Panc1 (cell line): Measurements from ENCODE around the gene ADIPOR1. TPM values are rescaled to one million over a fixed set of nuclear protein-coding genes. Genes with fewer than 3 reads are reported as not detected.
A peak's percentile ranks its signal among the peaks of the same experiment; 100 is the strongest.
"Not testable (repeated sequence)": the region's sequence is repeated elsewhere in the genome, so short reads cannot be mapped to it uniquely, and the experiment has no call there.

Experiments
- ATAC-seq: fragments of 200-7000 bp; cut with Tn5 transposase; 2 replicates; pipeline ENCODE4 v1.9.1; 2020; ENCODE audit warnings: mild to moderate bottlenecking, moderate library complexity
- BruUV-seq: library from RNA; stranded (reverse); fragments of 400-500 nt; replicated peaks from 2 replicates; lab custom pipeline; 2021; lab: Mats Ljungman, UMichigan
- CTCF ChIA-PET: fragments of 300-600 bp; sonication (Branson Sonifier 250); formaldehyde crosslinking; loops from one replicate; lab custom pipeline; 2022; ENCODE audit warnings: antibody characterized with exemption; lab: Charles Lee
- POLR2A ChIA-PET: fragments of 300-600 bp; sonication (Branson Sonifier 250); formaldehyde crosslinking; loops from one replicate; lab custom pipeline; 2022; ENCODE audit warnings: antibody characterized with exemption; lab: Charles Lee
- DNase-seq: peaks from one replicate; pipeline ENCODE4 v3.0.0-alpha.2; 2010; ENCODE audit warnings: low read depth, low spot score
- H3K27ac ChIP-seq: 2 replicates; pipeline ENCODE4 v1.5.1; 2011; ENCODE audit warnings: mild to moderate bottlenecking, low read length, inconsistent platforms
- H3K27me3 ChIP-seq: fragments of 200-500 bp; sonication (Bioruptor generic); 2 replicates; pipeline ENCODE4 v1.6.0; 2014; ENCODE audit warnings: low read length, inconsistent platforms; ENCODE audit not compliant: control insufficient read depth, insufficient read depth
- H3K36me3 ChIP-seq: fragments of 200-500 bp; sonication (Bioruptor generic); 2 replicates; pipeline ENCODE4 v1.5.1; 2014; ENCODE audit warnings: inconsistent platforms, mild to moderate bottlenecking, low read length, moderate library complexity; ENCODE audit not compliant: control insufficient read depth, insufficient read depth
- H3K4me1 ChIP-seq: 2 replicates; pipeline ENCODE4 v1.5.1; 2011; ENCODE audit warnings: inconsistent platforms, mild to moderate bottlenecking, low read length, moderate library complexity; ENCODE audit not compliant: control insufficient read depth, insufficient read depth
- H3K4me3 ChIP-seq, 2 experiments: 2 replicates each; pipeline ENCODE4 v1.5.1; 2011 to 2012; ENCODE audit warnings: low read depth in 2 of 2, low read length in 2 of 2, mild to moderate bottlenecking in 2 of 2, inconsistent platforms in 1 of 2, moderate library complexity in 1 of 2
- H3K9me3 ChIP-seq: fragments of 200-500 bp; sonication (Bioruptor generic); 2 replicates; pipeline ENCODE4 v1.5.1; 2014; ENCODE audit warnings: low read depth, mild to moderate bottlenecking, inconsistent platforms, low read length, moderate library complexity; ENCODE audit not compliant: control insufficient read depth, insufficient read depth
- POLR2AphosphoS5 ChIP-seq: IDR thresholded peaks from 2 replicates; pipeline ENCODE4 v1.6.1; 2012; ENCODE audit warnings: mild to moderate bottlenecking, low read depth, low read length, moderate library complexity
- SIN3A ChIP-seq: IDR thresholded peaks from 2 replicates; pipeline ENCODE4 v1.6.1; 2012; ENCODE audit warnings: low read depth, mild to moderate bottlenecking, low read length, moderate library complexity, borderline replicate concordance; ENCODE audit not compliant: insufficient read depth
- TCF7L2 ChIP-seq: IDR thresholded peaks from 2 replicates; pipeline ENCODE4 v1.6.1; 2011; ENCODE audit warnings: mild to moderate bottlenecking, low read depth, low read length, inconsistent platforms
- in situ Hi-C: cut with HindIII; loops from 2 replicates; pipeline ENCODE4 v1.10.0; 2016; ENCODE audit warnings: low sequenced_read_pairs, low pct_unique_long_range_greater_than_20kb
- intact Hi-C: fragments of 100-400 bp; cut with micrococcal nuclease; formaldehyde crosslinking; loops from one replicate; pipeline ENCODE4 v1.10.0; 2022; ENCODE audit not compliant: unreplicated experiment
- total RNA-seq: library from RNA; stranded (reverse); gene quantifications from one replicate; pipeline ENCODE4 v1.2.1, GENCODE V29; 2021; ENCODE audit not compliant: unreplicated experiment
- TF ChIP-seq, protein P1 (sequence below), 2 experiments: IDR thresholded peaks; 2 replicates each; pipeline ENCODE4 v1.6.1; 2011 to 2012; ENCODE audit warnings: low read depth in 2 of 2, control low read depth in 1 of 2, low read length in 1 of 2, mild to moderate bottlenecking in 1 of 2, moderate library complexity in 1 of 2; ENCODE audit not compliant: insufficient read depth in 1 of 2
- TF ChIP-seq, protein P2 (sequence below): fragments of 450-650 bp; IDR thresholded peaks from 2 replicates; pipeline ENCODE4 v1.5.1; 2017; ENCODE audit warnings: mild to moderate bottlenecking

Gene ADIPOR1
- total RNA-seq, 1 experiment from 2014 or later = 78.2 TPM

DNA sequence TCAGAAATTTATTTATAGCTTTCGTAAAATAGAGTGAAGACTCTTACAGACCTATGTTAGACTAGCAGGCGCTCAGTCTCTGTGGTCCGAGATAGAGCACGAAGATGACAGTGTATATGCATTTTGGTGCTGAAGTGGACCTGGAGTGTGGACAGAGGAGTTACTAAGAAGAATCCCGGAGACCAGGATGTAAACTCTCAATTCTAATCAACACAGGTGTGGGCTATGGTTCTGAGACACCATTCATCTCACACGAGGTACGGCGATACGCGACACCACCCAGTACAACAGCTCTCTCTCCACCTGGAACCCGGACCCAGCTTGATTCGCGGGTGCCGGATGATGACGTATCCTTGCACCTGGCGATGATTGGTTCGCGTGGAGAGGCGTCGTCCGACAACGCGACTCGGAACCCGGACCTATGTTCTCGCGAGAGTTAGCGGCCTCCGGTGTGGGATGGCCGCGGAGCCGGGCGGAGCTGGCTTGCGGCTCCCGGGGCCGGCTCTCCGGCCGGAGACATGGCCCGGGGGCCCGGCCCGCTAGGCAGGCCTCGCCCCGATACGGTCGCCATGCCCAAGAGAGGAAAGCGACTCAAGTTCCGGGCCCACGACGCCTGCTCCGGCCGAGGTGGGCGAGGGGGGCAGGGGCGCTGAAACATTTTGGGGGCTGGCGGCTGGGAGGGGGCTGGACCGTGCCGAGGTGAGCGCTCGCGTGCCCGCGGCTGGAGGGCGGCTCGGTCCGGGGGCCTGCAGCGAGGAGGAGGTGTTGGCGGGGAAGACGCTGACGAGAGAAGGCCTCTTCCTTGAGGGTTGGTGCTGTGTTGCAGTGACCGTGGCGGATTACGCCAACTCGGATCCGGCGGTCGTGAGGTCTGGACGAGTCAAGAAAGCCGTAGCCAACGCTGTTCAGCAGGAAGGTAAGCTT is 49.1 kb upstream of the ADIPOR1 start, which contains the start of gene TMEM183A:
TSS of gene TMEM183A (plus strand) at position 427 of the 924 bp plus-strand sequence. CDS start at position 519, 92 bp downstream.
- intact Hi-C loops = no loop called here
- ChIA-PET CTCF (interaction anchor here (0.6 to 1.0 kb wide), 3 partner anchors 288 to 655 kb away, joined by 3 to 6 read pairs (median 3); no protein-coding TSS in a partner anchor), POLR2A (interaction anchor here (0.5 to 1.4 kb wide), 6 partner anchors 10 to 252 kb away, joined by 3 to 4 read pairs (median 3); no protein-coding TSS in a partner anchor)
- Histone ChIP-seq H3K27ac (peak within 1 kb of the TSS; percentile 91), H3K4me1 (peaks cover 10% of the 10 kb centered on the region), H3K4me3 (peak within 1 kb of the TSS; percentile 64 to 70), H3K9me3 (no peaks in the 10 kb centered on the region), H3K27me3 (no peaks in the 10 kb centered on the region), H3K36me3 (peaks cover 10% of the 10 kb centered on the region)
- in situ Hi-C loops = no loop called here
- TF ChIP-seq SIN3A (peak; percentile 69; the same call in 1 of the 2 replicates), TCF7L2 (no peak), POLR2AphosphoS5 (peak; percentile 95)
- TF ChIP-seq, protein P1, sequence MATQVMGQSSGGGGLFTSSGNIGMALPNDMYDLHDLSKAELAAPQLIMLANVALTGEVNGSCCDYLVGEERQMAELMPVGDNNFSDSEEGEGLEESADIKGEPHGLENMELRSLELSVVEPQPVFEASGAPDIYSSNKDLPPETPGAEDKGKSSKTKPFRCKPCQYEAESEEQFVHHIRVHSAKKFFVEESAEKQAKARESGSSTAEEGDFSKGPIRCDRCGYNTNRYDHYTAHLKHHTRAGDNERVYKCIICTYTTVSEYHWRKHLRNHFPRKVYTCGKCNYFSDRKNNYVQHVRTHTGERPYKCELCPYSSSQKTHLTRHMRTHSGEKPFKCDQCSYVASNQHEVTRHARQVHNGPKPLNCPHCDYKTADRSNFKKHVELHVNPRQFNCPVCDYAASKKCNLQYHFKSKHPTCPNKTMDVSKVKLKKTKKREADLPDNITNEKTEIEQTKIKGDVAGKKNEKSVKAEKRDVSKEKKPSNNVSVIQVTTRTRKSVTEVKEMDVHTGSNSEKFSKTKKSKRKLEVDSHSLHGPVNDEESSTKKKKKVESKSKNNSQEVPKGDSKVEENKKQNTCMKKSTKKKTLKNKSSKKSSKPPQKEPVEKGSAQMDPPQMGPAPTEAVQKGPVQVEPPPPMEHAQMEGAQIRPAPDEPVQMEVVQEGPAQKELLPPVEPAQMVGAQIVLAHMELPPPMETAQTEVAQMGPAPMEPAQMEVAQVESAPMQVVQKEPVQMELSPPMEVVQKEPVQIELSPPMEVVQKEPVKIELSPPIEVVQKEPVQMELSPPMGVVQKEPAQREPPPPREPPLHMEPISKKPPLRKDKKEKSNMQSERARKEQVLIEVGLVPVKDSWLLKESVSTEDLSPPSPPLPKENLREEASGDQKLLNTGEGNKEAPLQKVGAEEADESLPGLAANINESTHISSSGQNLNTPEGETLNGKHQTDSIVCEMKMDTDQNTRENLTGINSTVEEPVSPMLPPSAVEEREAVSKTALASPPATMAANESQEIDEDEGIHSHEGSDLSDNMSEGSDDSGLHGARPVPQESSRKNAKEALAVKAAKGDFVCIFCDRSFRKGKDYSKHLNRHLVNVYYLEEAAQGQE (IDR thresholded peaks at IDR 0.05; ENCODE audit: insufficient read depth in 1 of 2, low read depth in 2 of 2, low read length in 1 of 2) = no peak
- TF ChIP-seq, protein P2, sequence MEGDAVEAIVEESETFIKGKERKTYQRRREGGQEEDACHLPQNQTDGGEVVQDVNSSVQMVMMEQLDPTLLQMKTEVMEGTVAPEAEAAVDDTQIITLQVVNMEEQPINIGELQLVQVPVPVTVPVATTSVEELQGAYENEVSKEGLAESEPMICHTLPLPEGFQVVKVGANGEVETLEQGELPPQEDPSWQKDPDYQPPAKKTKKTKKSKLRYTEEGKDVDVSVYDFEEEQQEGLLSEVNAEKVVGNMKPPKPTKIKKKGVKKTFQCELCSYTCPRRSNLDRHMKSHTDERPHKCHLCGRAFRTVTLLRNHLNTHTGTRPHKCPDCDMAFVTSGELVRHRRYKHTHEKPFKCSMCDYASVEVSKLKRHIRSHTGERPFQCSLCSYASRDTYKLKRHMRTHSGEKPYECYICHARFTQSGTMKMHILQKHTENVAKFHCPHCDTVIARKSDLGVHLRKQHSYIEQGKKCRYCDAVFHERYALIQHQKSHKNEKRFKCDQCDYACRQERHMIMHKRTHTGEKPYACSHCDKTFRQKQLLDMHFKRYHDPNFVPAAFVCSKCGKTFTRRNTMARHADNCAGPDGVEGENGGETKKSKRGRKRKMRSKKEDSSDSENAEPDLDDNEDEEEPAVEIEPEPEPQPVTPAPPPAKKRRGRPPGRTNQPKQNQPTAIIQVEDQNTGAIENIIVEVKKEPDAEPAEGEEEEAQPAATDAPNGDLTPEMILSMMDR = no peak
- DNase-seq = peak; percentile 88
- ATAC-seq = peak; percentile 98
- BruUV-seq = no TSS peak

DNA sequence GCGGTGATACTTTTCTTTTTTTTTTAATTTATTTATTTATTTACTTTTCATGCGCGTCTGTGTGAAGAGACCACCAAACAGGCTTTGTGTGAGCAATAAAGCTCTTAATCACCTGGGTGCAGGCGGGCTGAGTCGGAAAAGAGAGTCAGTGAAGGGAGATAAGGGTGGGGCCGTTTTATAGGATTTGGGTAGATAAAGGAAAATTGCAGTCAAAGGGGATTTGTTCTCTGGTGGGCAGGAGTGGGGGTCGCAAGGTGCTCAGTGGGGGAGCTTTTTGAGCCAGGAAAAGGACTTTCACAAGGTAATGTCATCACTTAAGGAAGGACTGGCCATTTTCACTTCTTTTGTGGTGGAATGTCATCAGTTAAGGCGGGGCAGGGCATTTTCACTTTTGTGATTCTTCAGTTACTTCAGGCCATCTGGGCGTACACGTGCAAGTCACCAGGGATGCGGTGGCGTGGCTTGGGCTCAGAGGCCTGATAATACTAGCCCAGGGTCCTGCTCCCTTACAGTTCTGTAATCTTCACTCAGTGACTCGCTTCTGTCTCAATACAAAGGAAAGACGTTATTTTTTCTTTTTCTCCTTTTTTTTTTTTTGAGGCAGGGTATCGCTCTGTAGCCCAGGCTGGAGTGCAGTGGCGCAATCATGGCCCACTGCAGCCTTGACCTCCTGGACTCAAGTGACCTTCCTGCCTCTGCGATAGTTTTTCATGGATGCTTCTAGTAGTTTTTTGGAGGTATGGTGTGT is 47.5 kb upstream of the ADIPOR1 start:
- BruUV-seq, H3K4me1 ChIP-seq, H3K36me3 ChIP-seq, H3K27me3 ChIP-seq, H3K9me3 ChIP-seq, ATAC-seq, in situ Hi-C loops, intact Hi-C loops, DNase-seq, CTCF ChIA-PET: not testable (repeated sequence)
- Histone ChIP-seq H3K27ac (peak overlapping the region; percentile 78; the same call in 1 of the 2 replicates), H3K4me3 (peak overlapping the region in 1 of 2 experiments; percentile 70; a peak in 2 of 4 replicates)
- POLR2A ChIA-PET = interaction anchor here (0.6 to 1.4 kb wide), 2 partner anchors 11 to 77 kb away, joined by 3 to 11 read pairs; no protein-coding TSS in a partner anchor
